Astrocyte of the spinal cord (primary cell): ENCODE results near the gene ZNF205.

Experiments used
- DNase-seq: peaks from one replicate; pipeline ENCODE4 v3.0.0; 2011; ENCODE audit warnings: low read depth, low spot score
- H3K4me3 ChIP-seq: 2 replicates; pipeline ENCODE4 v1.5.1; 2011; ENCODE audit warnings: low read depth, mild to moderate bottlenecking, low read length, moderate library complexity
- in situ Hi-C: cut with HindIII; loops from 2 replicates; pipeline ENCODE4 v1.10.0; 2017; ENCODE audit warnings: low sequenced_read_pairs
- TF ChIP-seq, protein P1 (sequence below): IDR thresholded peaks from 2 replicates; pipeline ENCODE4 v1.5.1; 2012; ENCODE audit warnings: low read depth, mild to moderate bottlenecking, low read length, inconsistent platforms

The ZNF205 gene

DNA sequence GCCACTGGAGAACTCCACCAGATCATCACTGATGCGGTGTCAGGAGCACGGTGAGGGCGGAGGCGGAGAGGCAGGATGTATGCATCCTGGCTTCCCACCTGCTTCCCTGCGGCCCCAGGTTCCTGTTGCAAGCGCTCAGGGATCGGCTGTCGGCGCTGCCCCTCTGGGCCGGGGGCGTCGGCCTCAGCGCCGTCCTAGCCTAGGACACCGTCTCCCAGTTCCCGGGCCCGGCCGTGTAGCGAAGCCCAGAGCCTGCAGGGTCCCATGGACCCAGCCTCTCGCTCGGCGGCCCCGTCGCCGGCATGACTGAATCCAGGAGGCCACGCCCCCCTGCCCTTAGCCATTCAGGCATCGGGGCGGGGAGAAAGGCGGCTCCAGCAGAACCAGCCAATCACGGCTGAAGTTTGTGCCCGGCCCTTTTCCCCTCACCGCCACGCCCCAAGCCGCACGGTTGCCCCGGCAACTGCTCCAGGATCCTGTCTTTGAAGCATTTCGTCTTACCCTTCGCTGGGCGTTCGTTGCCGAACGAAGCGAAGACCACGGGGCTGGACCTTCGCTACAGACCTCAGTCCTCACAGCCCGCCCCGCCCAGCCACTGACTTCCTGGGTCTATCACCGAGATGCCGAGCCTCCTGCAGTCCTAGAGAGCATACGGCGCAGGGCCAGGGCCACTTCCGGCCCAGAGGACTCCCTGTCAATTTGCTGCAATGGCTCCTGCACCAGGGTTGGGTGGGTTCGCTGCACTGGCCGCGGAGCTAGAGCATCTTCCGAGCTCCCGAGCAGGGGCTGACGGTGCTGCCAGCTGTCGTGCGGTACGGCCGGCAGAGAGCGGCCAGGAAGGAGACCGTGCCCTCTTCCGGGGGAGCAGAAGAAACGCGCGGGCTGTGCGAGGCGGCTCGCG is 11.8 kb downstream of the ZNF205 start:
- TF ChIP-seq, protein P1, sequence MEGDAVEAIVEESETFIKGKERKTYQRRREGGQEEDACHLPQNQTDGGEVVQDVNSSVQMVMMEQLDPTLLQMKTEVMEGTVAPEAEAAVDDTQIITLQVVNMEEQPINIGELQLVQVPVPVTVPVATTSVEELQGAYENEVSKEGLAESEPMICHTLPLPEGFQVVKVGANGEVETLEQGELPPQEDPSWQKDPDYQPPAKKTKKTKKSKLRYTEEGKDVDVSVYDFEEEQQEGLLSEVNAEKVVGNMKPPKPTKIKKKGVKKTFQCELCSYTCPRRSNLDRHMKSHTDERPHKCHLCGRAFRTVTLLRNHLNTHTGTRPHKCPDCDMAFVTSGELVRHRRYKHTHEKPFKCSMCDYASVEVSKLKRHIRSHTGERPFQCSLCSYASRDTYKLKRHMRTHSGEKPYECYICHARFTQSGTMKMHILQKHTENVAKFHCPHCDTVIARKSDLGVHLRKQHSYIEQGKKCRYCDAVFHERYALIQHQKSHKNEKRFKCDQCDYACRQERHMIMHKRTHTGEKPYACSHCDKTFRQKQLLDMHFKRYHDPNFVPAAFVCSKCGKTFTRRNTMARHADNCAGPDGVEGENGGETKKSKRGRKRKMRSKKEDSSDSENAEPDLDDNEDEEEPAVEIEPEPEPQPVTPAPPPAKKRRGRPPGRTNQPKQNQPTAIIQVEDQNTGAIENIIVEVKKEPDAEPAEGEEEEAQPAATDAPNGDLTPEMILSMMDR, result peak; percentile 27
- peak; percentile 95 for DNase-seq
- H3K4me3 ChIP-seq, result peak overlapping the region; percentile 77
- in situ Hi-C loops, result no loop called here

DNA sequence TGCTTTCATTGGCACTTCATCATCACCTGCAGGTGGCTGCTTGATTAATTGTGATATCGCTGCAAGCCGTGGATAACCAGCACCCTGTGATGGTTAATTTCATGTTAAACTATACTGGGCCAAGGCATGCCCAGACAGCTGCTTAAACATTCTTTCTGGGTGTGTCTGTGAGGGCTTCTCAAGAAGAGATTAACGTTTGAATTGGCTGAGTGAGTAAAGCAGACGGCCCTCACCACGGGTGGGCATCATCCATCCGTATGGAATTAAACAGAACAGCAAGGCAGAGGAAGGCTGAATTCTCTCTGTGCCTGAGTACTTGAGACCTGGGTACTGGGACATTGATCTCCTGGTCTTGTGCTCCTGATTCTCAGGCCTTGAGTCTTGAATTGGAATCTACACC is 15.4 kb downstream of the ZNF205 start:
- no peak overlapping the region for H3K4me3 ChIP-seq
- no peak for DNase-seq
- in situ Hi-C loops, result no loop called here
- TF ChIP-seq, protein P1, result no peak

DNA sequence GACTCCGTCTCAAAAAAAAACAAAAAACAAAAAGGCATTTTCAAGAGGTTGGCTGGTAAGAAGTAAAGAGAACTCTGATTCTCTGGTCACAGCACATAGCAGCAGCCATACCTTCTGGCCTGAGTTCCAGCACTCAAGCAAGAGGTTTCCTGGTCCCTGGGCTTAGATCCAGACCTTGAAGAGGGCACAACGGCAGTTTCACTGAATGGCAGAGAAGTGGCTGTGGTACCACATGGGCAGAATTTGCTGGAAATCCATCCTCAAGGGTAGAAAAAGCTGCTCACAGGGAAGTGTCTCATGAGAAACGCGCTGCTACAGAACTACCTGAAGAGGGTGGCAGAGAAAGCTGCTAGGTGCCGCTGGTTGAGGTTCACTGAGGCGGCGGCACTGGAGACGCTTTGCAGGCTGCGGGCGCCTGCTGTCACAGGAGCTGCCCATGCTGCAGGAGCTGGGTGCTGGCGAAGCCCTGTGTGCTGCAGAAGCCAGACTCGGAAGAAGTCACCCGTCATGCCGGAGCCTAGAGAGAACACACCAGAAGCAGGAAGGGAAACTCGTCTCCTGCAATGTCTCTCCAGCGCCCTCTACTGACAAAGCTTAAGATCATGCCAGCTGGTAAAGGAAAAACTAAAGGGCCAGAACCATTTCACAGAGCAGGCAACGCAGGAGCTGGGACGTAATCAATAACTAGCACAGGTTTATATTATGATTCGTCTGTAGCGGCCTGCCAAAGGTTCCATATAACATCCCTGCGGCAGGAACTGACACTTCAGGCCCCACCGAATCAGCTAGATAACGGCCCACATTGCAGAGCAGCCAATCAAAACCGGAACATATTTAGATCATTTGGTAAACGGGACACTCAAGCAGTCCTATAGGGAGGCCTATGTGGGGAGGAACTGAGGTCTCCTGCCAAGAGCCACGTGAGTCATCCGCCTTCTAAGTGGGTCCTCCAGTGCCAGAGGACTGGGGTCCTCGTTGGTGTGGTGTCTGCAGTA is 17.0 kb downstream of the ZNF205 start:
- in situ Hi-C loops, result no loop called here
- peak overlapping the region; percentile 19 for H3K4me3 ChIP-seq
- TF ChIP-seq, protein P1, result peak; percentile 93
- DNase-seq, result peak; percentile 83

DNA sequence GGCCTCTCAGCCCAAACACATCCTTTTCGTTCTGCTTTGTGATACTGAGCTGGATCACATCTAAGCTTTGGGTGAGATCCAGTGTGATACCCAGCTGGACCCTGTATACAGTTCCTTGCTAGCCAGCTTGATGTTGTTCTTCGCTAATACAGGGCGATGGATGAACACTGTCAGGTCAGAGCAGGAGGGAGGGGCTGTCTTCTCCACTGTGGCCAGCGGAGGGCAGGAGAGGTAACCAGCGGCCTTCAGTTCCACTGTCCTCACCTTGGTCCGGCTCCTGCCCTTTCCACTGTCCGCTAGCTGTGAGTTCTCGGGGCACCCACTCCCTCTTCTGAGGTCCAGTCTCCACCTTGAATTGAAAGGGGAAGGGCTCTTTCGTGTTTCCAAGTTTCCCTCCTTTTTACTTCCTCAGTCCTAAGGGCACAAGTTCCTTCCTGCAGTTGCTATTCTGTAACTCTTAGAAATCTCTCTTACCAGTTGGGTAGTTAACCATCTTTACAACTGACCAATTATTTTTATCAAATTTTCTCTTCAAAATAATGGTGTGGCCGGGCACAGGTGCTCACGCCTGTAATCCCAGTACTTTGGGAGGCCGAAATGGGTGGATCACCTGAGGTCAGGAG is 19.5 kb downstream of the ZNF205 start:
- peak; percentile 30 for DNase-seq
- H3K4me3 ChIP-seq, result no peak overlapping the region
- TF ChIP-seq, protein P1, result peak; percentile 68
- in situ Hi-C loops, result no loop called here

DNA sequence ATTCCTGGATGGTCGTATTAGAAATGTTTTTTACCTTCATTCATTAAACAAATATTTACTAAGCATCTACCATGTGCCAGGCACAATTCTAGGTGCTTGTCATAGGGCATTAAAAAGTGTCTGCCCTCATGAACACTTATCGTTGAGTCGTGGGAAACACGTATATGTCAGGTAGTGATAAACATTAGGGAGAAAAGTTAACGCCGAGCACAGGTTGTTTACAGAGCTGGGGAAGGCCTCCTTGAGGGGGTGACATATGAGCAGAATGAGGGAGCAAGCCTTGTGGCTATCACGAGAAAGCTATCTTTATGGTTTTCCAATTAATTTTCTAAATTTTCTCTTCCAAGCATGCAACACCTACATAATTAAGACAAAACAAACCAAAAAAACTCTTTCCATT is 21.5 kb downstream of the ZNF205 start:
- in situ Hi-C loops, result no loop called here
- DNase-seq, result no peak
- peak overlapping the region; percentile 100 for H3K4me3 ChIP-seq
- TF ChIP-seq, protein P1, result no peak

DNA sequence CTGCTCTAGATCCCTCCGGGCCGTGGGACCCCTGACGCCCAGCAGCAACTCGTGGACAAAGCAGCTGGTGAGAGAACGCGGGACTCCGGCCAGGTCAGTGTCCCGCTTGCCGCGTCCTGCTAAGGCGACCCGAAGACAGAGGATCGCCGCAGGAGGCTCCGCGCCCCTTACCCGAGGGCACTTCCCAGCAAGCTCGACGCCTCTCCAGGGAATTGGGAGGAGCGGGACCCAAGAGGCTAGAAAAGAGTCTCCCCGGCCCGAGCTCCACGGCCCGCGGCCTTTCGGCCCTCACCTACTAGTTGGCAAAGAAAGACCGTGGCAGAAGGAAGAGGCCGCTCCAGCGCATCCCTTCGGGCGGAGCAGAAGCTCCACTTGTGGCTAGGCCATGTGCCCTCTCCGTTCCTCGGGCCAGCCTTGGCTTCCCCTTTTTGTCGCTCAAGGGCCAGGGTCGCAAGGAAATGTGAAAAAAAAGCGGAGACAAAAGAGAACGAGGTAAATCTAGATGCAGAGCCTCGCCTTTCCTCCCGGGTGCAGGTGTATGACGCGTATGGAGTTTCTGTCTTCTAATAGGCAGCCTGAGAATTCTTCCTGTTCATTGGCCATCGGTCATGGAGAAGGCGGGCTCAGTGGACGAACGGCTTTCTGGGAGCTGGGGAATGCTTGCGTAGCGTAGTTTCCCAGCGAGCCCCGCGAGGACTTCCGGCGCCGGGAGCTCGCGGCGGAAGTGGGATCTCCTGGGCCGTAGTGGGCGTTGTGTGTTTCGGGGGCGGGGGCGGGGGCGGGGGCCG is 22.1 kb downstream of the ZNF205 start, which contains the start of gene ZNF213:
Gene ZNF213, plus strand, starts transcription at position 692 of the 788 bp plus-strand sequence. CDS start 2,252 bp downstream, outside the sequence.
- TF ChIP-seq, protein P1, result no peak
- in situ Hi-C loops, result no loop called here
- peak within 1 kb of the TSS; percentile 100 for H3K4me3 ChIP-seq
- peak; percentile 99 for DNase-seq
